ENCODE measurements around the gene DRAM2. TPM values are rescaled to one million over a fixed set of nuclear protein-coding genes. Genes with fewer than 3 reads are reported as not detected.
"Not testable (repeated sequence)": the region's sequence is repeated elsewhere in the genome, so short reads cannot be mapped to it uniquely, and the experiment has no call there.

Gene DRAM2
- polyA plus RNA-seq, 4 donors, result 70.0 to 76.8 (median 71.8) TPM

DNA sequence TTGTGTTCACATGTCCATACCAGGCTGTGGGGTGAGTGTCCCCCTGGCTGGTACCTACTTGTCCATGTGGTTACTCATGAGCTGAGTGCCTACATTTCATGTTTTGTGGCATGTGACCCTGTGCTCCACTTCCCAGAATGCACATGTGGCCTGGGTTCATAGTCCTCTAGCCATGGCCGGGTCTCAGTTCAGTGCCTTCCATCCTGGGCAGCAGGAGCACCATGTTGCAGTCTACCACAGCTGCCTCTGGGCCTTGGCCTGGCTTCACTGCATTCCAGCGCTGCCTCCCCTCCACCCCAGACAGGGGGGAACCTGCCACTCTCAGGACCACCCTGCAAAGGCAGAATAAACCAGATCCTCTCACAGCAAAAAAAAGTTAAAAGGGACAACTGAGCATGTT lies 5.6 kb upstream of the DRAM2 start:
- DNase-seq (ENCODE audit: low read depth in 4 of 4, low spot score in 3 of 4), result no peak

DNA sequence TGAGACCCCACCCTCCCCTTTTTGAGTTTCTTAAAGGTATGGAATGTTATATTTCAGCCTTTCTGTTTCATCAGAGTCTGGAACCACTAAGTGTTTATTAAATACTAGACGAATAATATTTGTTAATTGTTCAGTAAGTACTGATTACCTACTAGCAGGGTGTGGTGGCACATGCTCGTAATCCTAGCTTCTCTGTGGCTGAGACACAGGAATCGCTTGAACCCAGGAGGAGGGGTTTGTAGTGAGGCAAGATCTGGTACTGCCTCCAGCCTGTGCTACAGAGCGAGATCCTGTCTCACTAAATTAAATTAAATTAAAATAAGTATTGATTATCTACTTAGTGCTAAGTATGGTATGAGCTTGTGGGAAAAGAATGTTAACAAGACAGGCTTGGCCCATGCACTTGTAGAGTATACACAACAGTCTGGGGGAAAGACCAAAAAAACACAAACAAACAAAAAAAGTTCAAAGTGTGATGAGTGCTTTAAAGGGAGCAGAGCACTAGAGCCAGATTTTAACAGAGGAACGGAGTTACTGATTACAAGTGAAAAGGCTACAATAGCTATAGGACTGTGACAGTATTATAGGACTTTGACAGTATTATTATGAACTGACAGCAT lies 2.6 kb upstream of the DRAM2 start:
- no peak for DNase-seq (ENCODE audit: low read depth in 4 of 4, low spot score in 3 of 4)

GRCh38 chr1:111141245-111142220 lies 1.6 kb upstream of the DRAM2 start:
- DNase-seq (ENCODE audit: low read depth in 4 of 4, low spot score in 3 of 4), result no peak

DNA sequence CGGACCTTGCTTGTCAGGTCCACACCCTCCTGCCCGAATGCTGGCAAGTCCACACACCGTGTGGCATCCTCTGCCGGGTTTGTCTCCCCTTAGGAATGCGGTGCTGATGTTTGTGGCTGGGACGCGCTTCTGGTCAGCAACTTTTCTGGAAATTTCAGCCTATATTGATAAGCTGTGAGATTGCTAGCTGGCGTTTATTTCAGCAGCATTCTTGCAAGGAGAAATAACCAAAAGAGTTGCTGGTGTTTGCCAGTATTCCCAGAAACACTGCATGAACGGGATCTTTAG lies 731 bp upstream of the DRAM2 start:
- peak in 2 of 4 donors; percentile 14 to 20 for DNase-seq (ENCODE audit: low read depth in 4 of 4, low spot score in 3 of 4)

DNA sequence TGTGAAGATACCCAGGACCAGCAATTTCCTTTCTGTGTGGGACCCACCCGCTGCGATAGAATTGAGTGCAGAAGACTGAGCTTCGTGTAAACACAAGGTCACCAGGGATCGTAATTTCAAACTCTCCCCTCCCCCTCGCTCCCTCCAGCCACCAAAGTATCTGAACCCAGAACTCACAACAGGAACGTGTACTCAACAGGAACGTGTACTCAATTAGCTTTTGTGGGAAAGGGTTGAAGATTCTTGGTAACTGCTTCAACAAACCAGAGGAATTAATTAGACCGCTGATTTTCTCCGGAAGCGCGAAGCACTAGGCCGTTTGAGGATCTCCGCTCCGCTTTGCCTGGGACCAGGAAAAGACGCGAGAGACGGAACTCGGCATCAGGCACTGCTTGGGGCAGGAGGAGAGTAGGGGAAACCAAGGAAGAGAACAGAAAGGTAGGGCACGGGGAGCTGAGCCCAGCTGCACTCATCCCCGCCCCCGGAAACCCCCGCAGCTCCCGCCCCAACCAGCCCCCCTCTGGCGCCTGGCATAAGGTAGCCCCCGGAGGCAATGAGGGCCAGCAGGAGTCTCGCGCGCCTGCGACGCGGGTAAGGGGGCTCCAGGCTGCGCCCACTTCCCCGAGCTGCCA lies 453 bp downstream of the DRAM2 start:
- peak; percentile 47 to 53 (median 48) for DNase-seq (ENCODE audit: low read depth in 4 of 4, low spot score in 3 of 4)

DNA sequence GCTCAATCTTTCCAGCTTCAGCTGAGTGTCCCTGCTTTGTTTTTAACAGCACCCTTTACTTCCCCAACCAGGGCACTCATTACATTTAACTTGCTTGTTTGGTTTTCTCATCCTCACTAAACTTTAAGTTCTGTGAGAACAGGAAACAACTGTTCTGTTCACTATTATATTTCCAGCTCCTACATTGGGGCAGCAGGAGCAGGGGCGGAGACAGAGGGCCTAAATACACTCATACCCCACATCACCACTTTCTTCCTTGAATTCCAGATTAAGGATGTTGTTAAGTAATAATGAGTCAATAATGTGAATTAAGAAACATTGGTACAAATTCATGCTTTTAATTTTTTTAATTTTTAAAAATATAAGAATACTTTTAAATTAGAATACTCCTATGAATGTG lies 6.0 kb downstream of the DRAM2 start:
- no peak for DNase-seq (ENCODE audit: low read depth in 4 of 4, low spot score in 3 of 4)

DNA sequence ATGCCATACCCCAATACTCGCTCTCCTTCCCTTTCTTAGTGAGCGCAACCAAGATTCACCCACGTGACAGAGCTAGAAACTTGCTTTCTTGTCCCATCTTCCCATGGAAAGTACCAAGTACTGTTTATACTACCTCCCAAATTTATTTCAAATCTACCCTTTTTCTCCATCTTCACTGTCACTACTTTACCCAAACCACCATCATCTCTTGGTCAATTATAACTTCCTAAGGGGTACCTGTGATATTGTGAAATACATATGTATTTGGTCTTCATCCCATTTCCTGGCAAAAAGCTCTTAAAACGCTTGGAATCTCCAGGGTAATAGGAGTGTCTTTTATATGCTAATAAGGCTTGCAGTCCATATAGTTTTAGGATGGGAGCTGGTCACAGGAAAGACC lies 8.2 kb downstream of the DRAM2 start:
- DNase-seq (ENCODE audit: low read depth in 4 of 4, low spot score in 3 of 4), result no peak

- DNase-seq (ENCODE audit: low read depth in 4 of 4, low spot score in 3 of 4), result no peak
Measured at GRCh38 chr1:111129376-111129775, 10.5 kb downstream of the DRAM2 start.

- DNase-seq (ENCODE audit: low read depth in 4 of 4, low spot score in 3 of 4), result no peak
Measured at GRCh38 chr1:111127923-111128643, 11.8 kb downstream of the DRAM2 start.

- no peak for DNase-seq (ENCODE audit: low read depth in 4 of 4, low spot score in 3 of 4)
Measured at GRCh38 chr1:111126354-111126753, 13.5 kb downstream of the DRAM2 start.

DNA sequence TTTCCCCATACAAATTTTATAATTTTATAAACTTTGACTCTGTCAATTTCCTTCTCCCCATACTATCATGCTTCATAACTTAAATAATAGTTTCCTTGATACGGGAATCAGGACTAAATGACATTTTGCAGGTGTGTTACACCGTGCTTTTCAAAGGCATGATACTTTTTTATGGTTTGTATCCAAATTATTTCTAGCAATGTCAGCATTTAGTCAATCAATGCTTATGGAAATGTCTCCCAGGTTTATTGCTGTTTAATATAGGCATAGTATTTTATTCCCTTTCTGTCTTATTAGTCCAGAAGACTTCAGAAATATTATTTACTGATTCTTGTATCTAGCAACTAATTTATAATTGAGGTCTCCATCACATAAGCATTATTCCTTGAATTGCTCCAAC lies 23.4 kb downstream of the DRAM2 start:
- no peak for DNase-seq (ENCODE audit: low read depth in 4 of 4, low spot score in 3 of 4)

GRCh38 chr1:111110197-111110899 lies 29.5 kb downstream of the DRAM2 start:
- DNase-seq (ENCODE audit: low read depth in 4 of 4, low spot score in 3 of 4), result peak in 2 of 4 donors; percentile 0 to 5

DNA sequence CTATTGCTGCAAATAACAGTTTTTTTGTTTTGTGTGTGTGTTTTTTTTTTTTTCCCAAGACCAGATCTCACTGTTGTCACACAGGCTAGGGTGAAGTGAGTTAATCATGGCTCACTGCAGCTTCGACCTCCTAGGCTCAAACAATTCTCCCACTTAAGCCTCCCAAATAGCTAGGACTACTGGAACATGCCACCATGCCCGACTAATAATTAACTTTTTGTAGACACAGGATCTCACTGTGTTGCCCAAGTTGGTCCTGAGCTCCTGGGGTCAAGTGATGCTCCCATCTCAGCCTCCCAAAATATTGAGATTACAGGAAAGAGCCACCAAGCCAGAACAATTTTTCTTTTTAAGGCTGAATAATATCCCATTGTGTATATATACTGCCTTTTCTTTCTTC lies 34.9 kb downstream of the DRAM2 start:
- DNase-seq (ENCODE audit: low read depth in 4 of 4, low spot score in 3 of 4), result no peak

DNA sequence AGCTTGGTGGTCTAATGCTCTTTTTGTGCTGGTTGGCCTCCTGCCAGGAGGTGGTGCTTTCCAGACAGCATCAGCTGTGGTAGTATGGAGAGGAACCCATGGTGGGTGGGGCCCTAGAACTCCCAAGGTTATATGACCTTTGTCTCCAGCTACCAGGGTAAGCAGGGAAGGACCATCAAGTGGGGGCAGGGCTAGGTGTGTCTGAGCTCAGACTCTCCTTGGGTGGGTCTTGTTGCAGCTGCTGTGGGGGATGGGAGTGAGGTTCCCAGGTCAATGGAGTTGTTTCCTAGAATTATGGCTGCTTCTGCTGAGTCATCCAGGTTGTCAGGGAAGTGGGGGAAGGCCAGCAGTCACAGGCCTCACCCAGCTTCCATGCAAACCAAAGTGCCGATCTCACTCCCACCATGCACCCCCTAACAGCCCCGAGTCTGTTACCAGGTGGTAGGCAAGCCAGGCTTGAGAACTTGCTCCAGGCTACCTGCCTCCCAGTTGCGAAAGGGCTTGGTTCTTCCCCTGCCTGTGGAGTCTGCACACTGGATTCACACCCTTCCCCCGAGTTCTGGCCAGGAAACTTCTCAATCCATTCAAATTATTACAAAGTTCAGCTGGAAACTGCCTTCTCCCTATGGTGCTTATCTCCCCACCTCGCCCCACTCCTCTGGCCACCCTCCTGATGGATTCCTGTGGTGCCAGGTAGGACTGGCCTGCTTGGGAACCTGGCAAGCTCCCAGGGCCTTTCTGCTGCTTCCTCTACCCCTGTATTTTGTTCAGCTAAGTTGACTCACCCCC lies 37.8 kb downstream of the DRAM2 start:
- no peak for DNase-seq (ENCODE audit: low read depth in 4 of 4, low spot score in 3 of 4)

GRCh38 chr1:111099289-111099688 lies 40.6 kb downstream of the DRAM2 start:
- no peak for DNase-seq (ENCODE audit: low read depth in 4 of 4, low spot score in 3 of 4)

- no peak for DNase-seq (ENCODE audit: low read depth in 4 of 4, low spot score in 3 of 4)
Measured at GRCh38 chr1:111097356-111098099, 42.4 kb downstream of the DRAM2 start.

- DNase-seq (ENCODE audit: low read depth in 4 of 4, low spot score in 3 of 4), result not testable (repeated sequence)
Measured at GRCh38 chr1:111095421-111095820, 44.5 kb downstream of the DRAM2 start.

DNA sequence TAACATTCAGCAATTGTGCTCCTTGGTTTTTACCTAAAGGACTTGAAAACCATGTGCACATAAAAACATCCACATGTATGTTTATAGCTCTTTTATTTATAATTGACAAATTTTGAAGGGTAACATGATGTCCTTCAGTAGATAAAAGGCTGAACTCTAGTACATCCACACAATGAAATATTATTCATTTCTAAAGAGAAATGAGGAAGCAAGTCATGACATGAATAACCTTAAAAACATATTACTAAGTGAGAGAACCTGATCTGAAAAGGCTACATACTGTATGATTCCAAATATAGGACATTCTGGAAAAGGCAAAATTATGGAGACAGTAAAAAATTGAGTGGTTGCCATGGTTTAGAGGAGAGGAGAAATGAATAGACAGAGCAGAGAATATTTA lies 50.3 kb downstream of the DRAM2 start:
- no peak for DNase-seq (ENCODE audit: low read depth in 4 of 4, low spot score in 3 of 4)

GRCh38 chr1:111085676-111086075 lies 54.2 kb downstream of the DRAM2 start:
- no peak for DNase-seq (ENCODE audit: low read depth in 4 of 4, low spot score in 3 of 4)
